Keratinocyte (primary cell): ENCODE data around the gene PDX1. TPM values are rescaled to one million over a fixed set of nuclear protein-coding genes. Genes with fewer than 3 reads are reported as not detected.

Experiments used
- DNase-seq: peaks from one replicate; pipeline ENCODE4 v3.0.0-alpha.2; 2011; ENCODE audit warnings: low read depth, missing footprints, low spot score
- FAIRE-seq: peaks from 2 replicates; lab custom pipeline; 2011; peaks lifted over from hg19 to GRCh38; lab: Jason Lieb, UNC
- H2AFZ ChIP-seq: 2 replicates; pipeline ENCODE4 v1.6.0; 2012; ENCODE audit warnings: low read length, control low read depth, inconsistent platforms; ENCODE audit not compliant: control insufficient read depth
- H3K27ac ChIP-seq: 2 replicates; pipeline ENCODE4 v1.5.1; 2011; ENCODE audit warnings: low read length; ENCODE audit not compliant: control insufficient read depth, insufficient read depth
- H3K27me3 ChIP-seq: 3 replicates; pipeline ENCODE4 v1.6.0; 2011; ENCODE audit warnings: low read length; ENCODE audit not compliant: control insufficient read depth, insufficient read depth; ENCODE audit errors: extremely low read depth
- H3K36me3 ChIP-seq, 2 experiments: 2 replicates in 1 of 2; 3 replicates in 1 of 2; pipeline ENCODE4 v1.5.1; 2011; ENCODE audit warnings: low read length in 2 of 2, mild to moderate bottlenecking in 1 of 2; ENCODE audit not compliant: control insufficient read depth in 2 of 2, insufficient read depth in 2 of 2; ENCODE audit errors: extremely low read depth in 1 of 2
- H3K4me1 ChIP-seq: 3 replicates; pipeline ENCODE4 v1.5.1; 2011; ENCODE audit warnings: low read length; ENCODE audit not compliant: control insufficient read depth, insufficient read depth; ENCODE audit errors: extremely low read depth
- H3K4me2 ChIP-seq: 3 replicates; pipeline ENCODE4 v1.6.0; 2011; ENCODE audit warnings: low read depth, low read length; ENCODE audit not compliant: control insufficient read depth, insufficient read depth; ENCODE audit errors: extremely low read depth
- H3K4me3 ChIP-seq, 3 experiments: fragments of 200-600 bp in 1 of 3; sonication (generic) in 1 of 3; 2 replicates in 2 of 3; 3 replicates in 1 of 3; pipeline ENCODE4 v1.5.1; 2011 to 2016; ENCODE audit warnings: low read length in 3 of 3, mild to moderate bottlenecking in 3 of 3, control low read depth in 2 of 3, inconsistent platforms in 1 of 3, low read depth in 1 of 3, mixed read lengths in 1 of 3, mixed run types in 1 of 3, moderate library complexity in 1 of 3; ENCODE audit not compliant: control insufficient read depth in 2 of 3, insufficient read depth in 2 of 3; ENCODE audit errors: extremely low read depth in 1 of 3
- H3K79me2 ChIP-seq: 2 replicates; pipeline ENCODE4 v1.6.0; 2012; ENCODE audit warnings: low read length; ENCODE audit not compliant: control insufficient read depth, insufficient read depth
- H3K9ac ChIP-seq: 3 replicates; pipeline ENCODE4 v1.6.0; 2011; ENCODE audit warnings: low read length; ENCODE audit not compliant: control insufficient read depth, insufficient read depth; ENCODE audit errors: extremely low read depth
- H3K9me1 ChIP-seq: 3 replicates; pipeline ENCODE4 v1.6.0; 2011; ENCODE audit warnings: low read length; ENCODE audit not compliant: control insufficient read depth, insufficient read depth; ENCODE audit errors: extremely low read depth
- H3K9me3 ChIP-seq: 2 replicates; pipeline ENCODE4 v1.5.1; 2012; ENCODE audit warnings: low read depth, low read length; ENCODE audit not compliant: control insufficient read depth
- H4K20me1 ChIP-seq: 3 replicates; pipeline ENCODE4 v1.6.0; 2011; ENCODE audit warnings: low read length; ENCODE audit not compliant: control insufficient read depth, insufficient read depth; ENCODE audit errors: extremely low read depth
- EZH2 ChIP-seq: IDR thresholded peaks from one replicate; pipeline ENCODE4 v1.6.1; 2012; ENCODE audit warnings: inconsistent platforms, mild to moderate bottlenecking, low read length, moderate library complexity
- dilution Hi-C: fragments of 300-500 bp; cut with MboI; formaldehyde crosslinking; loops from one replicate; pipeline ENCODE4 v1.7.0; 2020; ENCODE audit warnings: low sequenced_read_pairs; ENCODE audit not compliant: extremely low pct_ligation_motif_present
- polyA plus RNA-seq, 5 experiments: library from polyadenylated mRNA; depleted of rRNA in 3 of 5; stranded (reverse) in 3 of 5; stranded (forward) in 1 of 5; unstranded in 1 of 5; fragments of >200 nt; gene quantifications; 1 replicate in 1 of 5; 2 replicates in 3 of 5; 3 replicates in 1 of 5; pipeline versions ENCODE4 v1.2.1 to v1.2.3, GENCODE V29; 2011 to 2012; ENCODE audit warnings: missing spikeins in 2 of 5, low read depth in 1 of 5, low replicate concordance in 1 of 5
- TF ChIP-seq, protein P1 (sequence below), 3 experiments: IDR thresholded peaks in 1 of 3; conservative IDR thresholded peaks in 1 of 3; optimal IDR thresholded peaks in 1 of 3; 2 replicates in 2 of 3; 3 replicates in 1 of 3; pipeline versions ENCODE3 to v1.5.1; 2011; ENCODE audit warnings: low read length in 3 of 3, mild to moderate bottlenecking in 3 of 3, moderate library complexity in 2 of 3, control low read depth in 1 of 3, inconsistent platforms in 1 of 3; ENCODE audit not compliant: insufficient read depth in 2 of 3; ENCODE audit errors: extremely low read depth in 1 of 3

The PDX1 gene
- polyA plus RNA-seq, 1 donor (not counting 4 experiments of a cell fraction or from before 2014, with no cell fraction given): not detected

- Histone ChIP-seq H4K20me1 (peaks cover 5% of the 10 kb centered on the region), H2AFZ (peak overlapping the region; percentile 26), H3K27me3 (peaks cover 100% of the 10 kb centered on the region), H3K4me2 (peak overlapping the region; percentile 78), H3K9ac (no peak overlapping the region), H3K27ac (no peak overlapping the region), H3K9me3 (peaks cover 7% of the 10 kb centered on the region), H3K79me2 (no peaks in the 10 kb centered on the region), H3K4me3 (peak overlapping the region; percentile 14 to 44 (median 36)), H3K9me1 (no peaks in the 10 kb centered on the region), H3K36me3 (no peaks in the 10 kb centered on the region), H3K4me1 (peaks cover 2% of the 10 kb centered on the region)
- peak; percentile 8 for TF ChIP-seq EZH2
- TF ChIP-seq, protein P1, sequence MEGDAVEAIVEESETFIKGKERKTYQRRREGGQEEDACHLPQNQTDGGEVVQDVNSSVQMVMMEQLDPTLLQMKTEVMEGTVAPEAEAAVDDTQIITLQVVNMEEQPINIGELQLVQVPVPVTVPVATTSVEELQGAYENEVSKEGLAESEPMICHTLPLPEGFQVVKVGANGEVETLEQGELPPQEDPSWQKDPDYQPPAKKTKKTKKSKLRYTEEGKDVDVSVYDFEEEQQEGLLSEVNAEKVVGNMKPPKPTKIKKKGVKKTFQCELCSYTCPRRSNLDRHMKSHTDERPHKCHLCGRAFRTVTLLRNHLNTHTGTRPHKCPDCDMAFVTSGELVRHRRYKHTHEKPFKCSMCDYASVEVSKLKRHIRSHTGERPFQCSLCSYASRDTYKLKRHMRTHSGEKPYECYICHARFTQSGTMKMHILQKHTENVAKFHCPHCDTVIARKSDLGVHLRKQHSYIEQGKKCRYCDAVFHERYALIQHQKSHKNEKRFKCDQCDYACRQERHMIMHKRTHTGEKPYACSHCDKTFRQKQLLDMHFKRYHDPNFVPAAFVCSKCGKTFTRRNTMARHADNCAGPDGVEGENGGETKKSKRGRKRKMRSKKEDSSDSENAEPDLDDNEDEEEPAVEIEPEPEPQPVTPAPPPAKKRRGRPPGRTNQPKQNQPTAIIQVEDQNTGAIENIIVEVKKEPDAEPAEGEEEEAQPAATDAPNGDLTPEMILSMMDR (optimal IDR thresholded peaks at IDR 0.05 in 1 of 3, IDR thresholded peaks at IDR 0.05 in 1 of 3, conservative IDR thresholded peaks at IDR 0.05 in 1 of 3; ENCODE audit: extremely low read depth in 1 of 3, insufficient read depth in 2 of 3, low read length in 3 of 3): no peak
- DNase-seq (no peak), FAIRE-seq (no peak)
- dilution Hi-C loops: no loop called here
Measured at GRCh38 chr13:27921421-27921960, 1.7 kb downstream of the PDX1 start.

DNA sequence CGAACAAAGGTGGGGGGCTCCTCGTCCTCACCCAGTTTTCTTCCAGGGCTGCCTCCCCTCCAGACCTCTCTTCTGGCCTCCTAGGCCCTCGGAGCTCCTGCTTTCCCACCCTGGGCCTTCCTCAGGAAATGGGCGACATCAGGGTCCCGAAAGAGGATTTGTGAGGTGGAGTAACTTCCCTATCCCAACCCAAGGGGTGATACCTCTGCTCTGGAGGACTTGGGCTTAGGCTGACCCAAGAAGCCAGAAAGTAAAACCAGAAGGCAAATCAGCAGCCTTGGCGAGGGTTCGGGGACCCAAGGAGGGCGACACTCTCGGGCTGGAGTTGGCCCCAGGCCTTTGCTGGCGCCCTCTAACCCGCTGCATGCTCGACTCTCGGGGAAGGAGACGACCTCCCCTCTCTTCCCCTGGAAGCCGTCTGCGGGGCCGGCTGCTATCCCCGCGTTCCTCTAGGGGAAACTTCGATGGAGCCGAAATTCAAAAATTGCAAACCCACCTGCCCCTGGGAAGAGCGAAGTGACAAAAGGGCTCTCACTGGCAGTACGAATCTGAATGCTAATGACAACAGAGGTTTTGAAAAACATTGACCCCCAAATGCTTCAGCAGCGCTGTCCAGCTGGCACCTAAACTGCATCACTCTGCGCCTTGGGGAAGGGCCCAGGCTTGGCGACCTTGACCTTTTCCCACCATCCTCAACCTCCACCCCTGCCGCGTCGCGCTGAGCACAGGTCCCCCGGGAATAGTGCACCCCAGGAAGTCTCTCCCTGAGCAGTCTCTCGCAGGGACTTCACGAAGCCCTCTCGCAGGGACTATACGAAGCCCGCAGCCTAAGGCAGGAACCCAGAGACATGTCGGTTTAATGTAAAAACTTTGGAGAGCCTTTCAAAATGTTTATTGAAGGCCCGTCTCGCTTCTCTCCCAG is 2.4 kb downstream of the PDX1 start:
- Histone ChIP-seq H3K9me3 (peaks cover 7% of the 10 kb centered on the region), H4K20me1 (peaks cover 5% of the 10 kb centered on the region), H3K27ac (no peak overlapping the region), H3K4me3 (no peak overlapping the region), H3K4me2 (no peak overlapping the region), H3K9me1 (no peaks in the 10 kb centered on the region), H3K79me2 (no peaks in the 10 kb centered on the region), H2AFZ (no peak overlapping the region), H3K36me3 (no peaks in the 10 kb centered on the region), H3K27me3 (peaks cover 100% of the 10 kb centered on the region), H3K9ac (no peak overlapping the region), H3K4me1 (peaks cover 2% of the 10 kb centered on the region)
- FAIRE-seq (no peak), DNase-seq (no peak)
- peak; percentile 70 for TF ChIP-seq EZH2
- TF ChIP-seq, protein P1 (optimal IDR thresholded peaks at IDR 0.05 in 1 of 3, IDR thresholded peaks at IDR 0.05 in 1 of 3, conservative IDR thresholded peaks at IDR 0.05 in 1 of 3; ENCODE audit: extremely low read depth in 1 of 3, insufficient read depth in 2 of 3, low read length in 3 of 3): no peak
- dilution Hi-C loops: no loop called here
